PFSK-1 (cell line): ENCODE data around the gene ADCY4.

Experiments used
- FOXP2 ChIP-seq: optimal IDR thresholded peaks from 2 replicates; pipeline ENCODE3; 2011; ENCODE audit warnings: borderline replicate concordance, control low read depth, inconsistent platforms; ENCODE audit not compliant: insufficient read depth; ENCODE audit errors: extremely low read length, extremely low read depth
- POLR2AphosphoS5 ChIP-seq: IDR thresholded peaks from 2 replicates; pipeline ENCODE4 v1.6.1; 2012; ENCODE audit warnings: low read depth, mild to moderate bottlenecking, control low read depth, low read length, moderate library complexity
- REST ChIP-seq, 2 experiments: IDR thresholded peaks; 2 replicates each; pipeline versions ENCODE4 v1.6.1 to v1.8.0; 2011 to 2012; ENCODE audit warnings: low read depth in 2 of 2, low read length in 2 of 2, control low read depth in 1 of 2, inconsistent platforms in 1 of 2, mild to moderate bottlenecking in 1 of 2, moderate library complexity in 1 of 2; ENCODE audit not compliant: insufficient read depth in 1 of 2
- SIN3A ChIP-seq: IDR thresholded peaks from 2 replicates; pipeline ENCODE4 v1.6.1; 2012; ENCODE audit warnings: mild to moderate bottlenecking, low read length, moderate library complexity, borderline replicate concordance; ENCODE audit not compliant: insufficient read depth
- TAF1 ChIP-seq: IDR thresholded peaks from 2 replicates; pipeline ENCODE4 v1.6.1; 2012; ENCODE audit warnings: low read length, control low read depth, borderline replicate concordance; ENCODE audit not compliant: insufficient read depth

GRCh38 chr14:24269910-24270536 is 64.8 kb downstream of the ADCY4 start:
- no peak for TF ChIP-seq POLR2AphosphoS5
- no peak for TF ChIP-seq TAF1
- no peak for TF ChIP-seq REST (IDR thresholded peaks at IDR 0.05; ENCODE audit: insufficient read depth in 1 of 2, low read depth in 2 of 2, low read length in 2 of 2)
- TF ChIP-seq SIN3A, result no peak
- no peak for TF ChIP-seq FOXP2
